Left forelimb (tissue), 1 donor: ENCODE data around the gene FBXL14.

ENCODE experiments used
- DNase-seq: peaks from one replicate; pipeline ENCODE4 v3.0.0-alpha.2; 2018; ENCODE audit warnings: low spot score

The FBXL14 gene

GRCh38 chr12:1572731-1573130 is 21.6 kb downstream of the FBXL14 start:
- no peak for DNase-seq

GRCh38 chr12:1567852-1568251 is 26.5 kb downstream of the FBXL14 start:
- DNase-seq: no peak

- no peak for DNase-seq
Observed at GRCh38 chr12:1566449-1567135, 27.8 kb downstream of the FBXL14 start.

GRCh38 chr12:1565172-1565571 is 29.2 kb downstream of the FBXL14 start:
- no peak for DNase-seq

- no peak for DNase-seq
Observed at GRCh38 chr12:1564067-1564466, 30.3 kb downstream of the FBXL14 start.

GRCh38 chr12:1562813-1563407 is 31.5 kb downstream of the FBXL14 start:
- no peak for DNase-seq

GRCh38 chr12:1560704-1561103 is 33.7 kb downstream of the FBXL14 start:
- no peak for DNase-seq

GRCh38 chr12:1559676-1560091 is 34.7 kb downstream of the FBXL14 start:
- peak; percentile 61 for DNase-seq

GRCh38 chr12:1558108-1558507 is 36.3 kb downstream of the FBXL14 start:
- DNase-seq: peak; percentile 28

- no peak for DNase-seq
Observed at GRCh38 chr12:1553987-1554982, 40.1 kb downstream of the FBXL14 start.

GRCh38 chr12:1553536-1553935 is 40.8 kb downstream of the FBXL14 start:
- no peak for DNase-seq

GRCh38 chr12:1552911-1553491 is 41.4 kb downstream of the FBXL14 start:
- no peak for DNase-seq

- no peak for DNase-seq
Observed at GRCh38 chr12:1552171-1552570, 42.2 kb downstream of the FBXL14 start.

GRCh38 chr12:1551496-1551895 is 42.9 kb downstream of the FBXL14 start:
- no peak for DNase-seq

GRCh38 chr12:1546931-1547640 is 47.3 kb downstream of the FBXL14 start:
- no peak for DNase-seq

GRCh38 chr12:1544996-1545700 is 49.2 kb downstream of the FBXL14 start:
- no peak for DNase-seq

- DNase-seq: no peak
Observed at GRCh38 chr12:1542599-1542998, 51.8 kb downstream of the FBXL14 start.

GRCh38 chr12:1540690-1541089 is 53.7 kb downstream of the FBXL14 start:
- no peak for DNase-seq

GRCh38 chr12:1539135-1539534 is 55.2 kb downstream of the FBXL14 start:
- DNase-seq: no peak

GRCh38 chr12:1536817-1537216 is 57.6 kb downstream of the FBXL14 start:
- DNase-seq: no peak

- no peak for DNase-seq
Observed at GRCh38 chr12:1534748-1535147, 59.6 kb downstream of the FBXL14 start.
